WTC11 (cell line): Measurements from ENCODE around the gene ANK2. TPM values are rescaled to one million over a fixed set of nuclear protein-coding genes. Genes with fewer than 3 reads are reported as not detected.
A peak's percentile ranks its signal among the peaks of the same experiment; 100 is the strongest.

ENCODE experiments used
- ATAC-seq: fragments of 200-7000 bp; cut with Tn5 transposase; 2 replicates; pipeline ENCODE4 v1.10.0; 2021; ENCODE audit warnings: mild to moderate bottlenecking, moderate library complexity
- CTCF ChIA-PET: fragments of 300-600 bp; sonication (Branson Sonifier 250); formaldehyde crosslinking; loops from one replicate; lab custom pipeline; 2021; ENCODE audit warnings: antibody characterized with exemption; lab: Charles Lee
- POLR2A ChIA-PET: fragments of 350-600 bp; sonication (Branson Sonifier 250); formaldehyde crosslinking; loops from one replicate; lab custom pipeline; 2021; ENCODE audit warnings: antibody characterized with exemption; lab: Charles Lee
- DNase-seq: peaks from one replicate; pipeline ENCODE4 v3.0.0; 2021; ENCODE audit warnings: low spot score
- H3K27ac Mint-ChIP-seq: 2 replicates; pipeline ENCODE4 v1.8.0; 2021; ENCODE audit warnings: mixed read lengths
- H3K27me3 Mint-ChIP-seq: 2 replicates; pipeline ENCODE4 v1.8.0; 2021; ENCODE audit warnings: low read depth, mild to moderate bottlenecking, moderate library complexity, mixed read lengths
- H3K36me3 Mint-ChIP-seq: 2 replicates; pipeline ENCODE4 v1.8.0; 2021; ENCODE audit warnings: mixed read lengths
- H3K4me1 Mint-ChIP-seq: 2 replicates; pipeline ENCODE4 v1.8.0; 2022; ENCODE audit warnings: mixed read lengths
- H3K4me3 Mint-ChIP-seq: 2 replicates; pipeline ENCODE4 v1.8.0; 2021; ENCODE audit warnings: mild to moderate bottlenecking, moderate library complexity, mixed read lengths
- H3K9me3 Mint-ChIP-seq: 2 replicates; pipeline ENCODE4 v1.8.0; 2021; ENCODE audit warnings: mixed read lengths
- AFF4 ChIP-seq: sonication (generic); formaldehyde crosslinking; IDR thresholded peaks from 2 replicates; pipeline ENCODE4 v1.8.1; 2023; ENCODE audit warnings: mild to moderate bottlenecking, missing genetic modification reagents, borderline replicate concordance
- CBFB ChIP-seq: sonication (generic); formaldehyde crosslinking; IDR thresholded peaks from 2 replicates; pipeline ENCODE4 v1.8.1; 2022; ENCODE audit warnings: mild to moderate bottlenecking, low read depth, missing genetic modification reagents
- CDX4 ChIP-seq: fragments of 250-450 bp; sonication (Bioruptor Pico); IDR thresholded peaks from 2 replicates; pipeline ENCODE4 v1.9.0; 2021; ENCODE audit warnings: moderate library complexity, mild to moderate bottlenecking, inconsistent platforms, borderline replicate concordance
- ETV6 ChIP-seq: sonication (generic); formaldehyde crosslinking; IDR thresholded peaks from 2 replicates; pipeline ENCODE4 v1.8.1; 2022; ENCODE audit warnings: mild to moderate bottlenecking, missing genetic modification reagents
- FOXJ3 ChIP-seq: sonication (generic); formaldehyde crosslinking; IDR thresholded peaks from 2 replicates; pipeline ENCODE4 v1.9.0; 2021; ENCODE audit warnings: missing genetic modification reagents, mild to moderate bottlenecking, borderline replicate concordance
- FOXP4 ChIP-seq: sonication (generic); formaldehyde crosslinking; IDR thresholded peaks from 2 replicates; pipeline ENCODE4 v1.8.0; 2022; ENCODE audit warnings: mild to moderate bottlenecking, missing genetic modification reagents
- GTF2I ChIP-seq: fragments of 250-450 bp; sonication (Bioruptor Pico); conservative IDR thresholded peaks from 2 replicates; pipeline ENCODE4 v1.4.0; 2021; ENCODE audit warnings: mild to moderate bottlenecking
- MLX ChIP-seq: sonication (generic); formaldehyde crosslinking; IDR thresholded peaks from 2 replicates; pipeline ENCODE4 v1.8.1; 2023; ENCODE audit warnings: mild to moderate bottlenecking, missing genetic modification reagents, moderate library complexity
- NFATC4 ChIP-seq: fragments of 250-450 bp; sonication (Bioruptor Pico); IDR thresholded peaks from 2 replicates; pipeline ENCODE4 v1.9.0; 2021; ENCODE audit warnings: mild to moderate bottlenecking
- PRDM15 ChIP-seq: sonication (generic); formaldehyde crosslinking; IDR thresholded peaks from 2 replicates; pipeline ENCODE4 v1.8.0; 2022; ENCODE audit warnings: missing genetic modification reagents
- RELA ChIP-seq: sonication (generic); formaldehyde crosslinking; IDR thresholded peaks from 2 replicates; pipeline ENCODE4 v1.8.1; 2022; ENCODE audit warnings: missing genetic modification reagents, mild to moderate bottlenecking, borderline replicate concordance
- RORB ChIP-seq: fragments of 250-450 bp; sonication (Bioruptor Pico); IDR thresholded peaks from 2 replicates; pipeline ENCODE4 v1.9.0; 2021; ENCODE audit warnings: mild to moderate bottlenecking
- SMAD3 ChIP-seq: sonication (generic); formaldehyde crosslinking; IDR thresholded peaks from 2 replicates; pipeline ENCODE4 v1.8.0; 2022; ENCODE audit warnings: missing genetic modification reagents, mild to moderate bottlenecking, borderline replicate concordance
- SMAD4 ChIP-seq: sonication (generic); formaldehyde crosslinking; IDR thresholded peaks from 2 replicates; pipeline ENCODE4 v1.8.0; 2022; ENCODE audit warnings: mild to moderate bottlenecking, missing genetic modification reagents
- TP53 ChIP-seq: sonication (generic); formaldehyde crosslinking; IDR thresholded peaks from 2 replicates; pipeline ENCODE4 v1.8.1; 2023; ENCODE audit warnings: mild to moderate bottlenecking, missing genetic modification reagents
- ZMAT4 ChIP-seq: fragments of 250-450 bp; sonication (Bioruptor Pico); IDR thresholded peaks from 2 replicates; pipeline ENCODE4 v1.9.0; 2021; ENCODE audit warnings: mild to moderate bottlenecking
- ZNF219 ChIP-seq: sonication (generic); formaldehyde crosslinking; IDR thresholded peaks from 2 replicates; pipeline ENCODE4 v1.8.0; 2023; ENCODE audit warnings: missing genetic modification reagents, mild to moderate bottlenecking, borderline replicate concordance
- ZNF423 ChIP-seq: fragments of 250-450 bp; sonication (Bioruptor Pico); IDR thresholded peaks from 2 replicates; pipeline ENCODE4 v2.1.2; 2022; ENCODE audit warnings: mild to moderate bottlenecking, moderate library complexity
- ZNF532 ChIP-seq: fragments of 250-450 bp; sonication (Bioruptor Pico); IDR thresholded peaks from 2 replicates; pipeline ENCODE4 v1.9.0; 2021; ENCODE audit warnings: mild to moderate bottlenecking, borderline replicate concordance
- total RNA-seq: library from RNA; stranded (reverse); gene quantifications from 3 replicates; pipeline ENCODE4 v1.2.3, GENCODE V29; 2021

ANK2 gene
- total RNA-seq, 1 experiment from 2014 or later, result 27.9 TPM

- ChIA-PET POLR2A (no interaction called here), CTCF (interaction anchor here (0.5 to 1.0 kb wide), 3 partner anchors 30 to 230 kb away, joined by 3 read pairs; no protein-coding TSS in a partner anchor)
- Mint-ChIP-seq H3K27me3 (no peaks in the 10 kb centered on the region), H3K9me3 (no peaks in the 10 kb centered on the region), H3K4me3 (no peak overlapping the region), H3K27ac (no peak overlapping the region), H3K4me1 (0 out of 2 replicates have a peak, but pooled peaks cover 7% of the 10 kb centered on the region), H3K36me3 (no peaks in the 10 kb centered on the region)
- DNase-seq, result no peak
- no peak for ATAC-seq
- TF ChIP-seq PRDM15 (CRISPR knock-in tag) (no peak), SMAD4 (no peak), SMAD3 (no peak), RORB (CRISPR knock-in tag) (no peak), ZNF532 (CRISPR knock-in tag) (no peak), NFATC4 (no peak), TP53 (CRISPR knock-in tag) (no peak), MLX (CRISPR knock-in tag) (no peak), RELA (CRISPR knock-in tag) (no peak), ETV6 (CRISPR knock-in tag) (no peak)
Observed at GRCh38 chr4:113221990-113222389, 172.5 kb downstream of the ANK2 start.

GRCh38 chr4:113222471-113222870 is 173.0 kb downstream of the ANK2 start:
- CTCF ChIA-PET, result interaction anchor here (0.5 to 1.0 kb wide), 3 partner anchors 29 to 231 kb away, joined by 3 read pairs; no protein-coding TSS in a partner anchor
- H3K27me3 Mint-ChIP-seq, result no peaks in the 10 kb centered on the region
- DNase-seq, result no peak
- POLR2A ChIA-PET, result no interaction called here
- H3K9me3 Mint-ChIP-seq, result no peaks in the 10 kb centered on the region
- 0 out of 2 replicates have a peak, but pooled peaks cover 7% of the 10 kb centered on the region for H3K4me1 Mint-ChIP-seq
- ATAC-seq, result peak; percentile 81
- no peaks in the 10 kb centered on the region for H3K36me3 Mint-ChIP-seq
- no peak overlapping the region for H3K27ac Mint-ChIP-seq
- TF ChIP-seq AFF4 (CRISPR knock-in tag) (no peak), ZNF423 (CRISPR knock-in tag) (no peak), FOXP4 (CRISPR knock-in tag) (no peak), GTF2I (CRISPR knock-in tag) (no peak), CBFB (CRISPR knock-in tag) (no peak), CDX4 (CRISPR knock-in tag) (no peak), ZNF219 (CRISPR knock-in tag) (no peak), ZMAT4 (CRISPR knock-in tag) (no peak), FOXJ3 (CRISPR knock-in tag) (no peak)
- no peak overlapping the region for H3K4me3 Mint-ChIP-seq
